DMS114 treated with DMSO at 0.1 percent for 48 hours (cell line): ENCODE measurements around the gene BCAR1.
"Not testable (repeated sequence)": the region's sequence is repeated elsewhere in the genome, so short reads cannot be mapped to it uniquely, and the experiment has no call there.

Experiments used
- DNase-seq: peaks from one replicate; lab custom pipeline; 2025; ENCODE audit not compliant: unreplicated experiment; lab: John Stamatoyannopoulos, UW

Gene BCAR1, protein sequence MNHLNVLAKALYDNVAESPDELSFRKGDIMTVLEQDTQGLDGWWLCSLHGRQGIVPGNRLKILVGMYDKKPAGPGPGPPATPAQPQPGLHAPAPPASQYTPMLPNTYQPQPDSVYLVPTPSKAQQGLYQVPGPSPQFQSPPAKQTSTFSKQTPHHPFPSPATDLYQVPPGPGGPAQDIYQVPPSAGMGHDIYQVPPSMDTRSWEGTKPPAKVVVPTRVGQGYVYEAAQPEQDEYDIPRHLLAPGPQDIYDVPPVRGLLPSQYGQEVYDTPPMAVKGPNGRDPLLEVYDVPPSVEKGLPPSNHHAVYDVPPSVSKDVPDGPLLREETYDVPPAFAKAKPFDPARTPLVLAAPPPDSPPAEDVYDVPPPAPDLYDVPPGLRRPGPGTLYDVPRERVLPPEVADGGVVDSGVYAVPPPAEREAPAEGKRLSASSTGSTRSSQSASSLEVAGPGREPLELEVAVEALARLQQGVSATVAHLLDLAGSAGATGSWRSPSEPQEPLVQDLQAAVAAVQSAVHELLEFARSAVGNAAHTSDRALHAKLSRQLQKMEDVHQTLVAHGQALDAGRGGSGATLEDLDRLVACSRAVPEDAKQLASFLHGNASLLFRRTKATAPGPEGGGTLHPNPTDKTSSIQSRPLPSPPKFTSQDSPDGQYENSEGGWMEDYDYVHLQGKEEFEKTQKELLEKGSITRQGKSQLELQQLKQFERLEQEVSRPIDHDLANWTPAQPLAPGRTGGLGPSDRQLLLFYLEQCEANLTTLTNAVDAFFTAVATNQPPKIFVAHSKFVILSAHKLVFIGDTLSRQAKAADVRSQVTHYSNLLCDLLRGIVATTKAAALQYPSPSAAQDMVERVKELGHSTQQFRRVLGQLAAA

GRCh38 chr16:75251280-75252048 lies at the start of gene BCAR1:
Gene BCAR1 (minus strand): TSS chr16:75251624. CDS start chr16:75251482, 142 bp downstream.
- DNase-seq = peak; percentile 54

GRCh38 chr16:75298267-75298666 lies 46.8 kb upstream of the BCAR1 start:
- no peak for DNase-seq

GRCh38 chr16:75296606-75297005 lies 45.2 kb upstream of the BCAR1 start:
- DNase-seq = no peak

DNA sequence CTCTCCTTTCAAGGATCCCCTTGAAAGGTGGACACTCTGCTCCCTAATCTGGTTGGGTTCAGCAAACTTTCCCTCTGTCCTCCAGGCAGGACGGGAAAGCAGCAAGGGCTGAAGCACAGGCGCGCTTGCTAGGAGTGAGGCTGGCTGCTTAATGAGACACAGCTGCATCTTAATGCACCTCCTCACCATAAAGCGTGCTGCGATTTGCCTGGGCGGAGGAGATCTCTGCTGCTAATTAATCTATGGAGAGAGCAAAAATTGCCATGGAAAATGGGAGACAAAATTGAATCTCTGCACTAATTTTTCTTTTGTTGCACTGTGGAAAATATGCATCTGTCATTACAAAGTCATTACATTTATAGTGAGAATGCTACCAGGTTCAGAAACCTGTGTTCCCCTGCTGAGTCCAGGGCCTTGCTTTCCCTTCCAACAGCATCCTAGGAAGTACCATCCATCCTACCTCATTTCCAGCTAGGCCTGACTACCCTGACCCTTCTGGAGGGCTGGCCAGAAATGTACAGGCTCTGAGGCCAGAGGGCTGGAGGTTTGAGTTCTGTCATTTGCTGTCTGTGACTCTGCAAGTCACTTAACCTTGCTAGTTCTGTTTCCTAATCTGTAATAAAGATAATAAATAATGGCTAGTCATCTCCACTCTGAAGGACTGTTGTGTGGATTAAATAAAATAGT lies 43.5 kb upstream of the BCAR1 start:
- no peak for DNase-seq

DNA sequence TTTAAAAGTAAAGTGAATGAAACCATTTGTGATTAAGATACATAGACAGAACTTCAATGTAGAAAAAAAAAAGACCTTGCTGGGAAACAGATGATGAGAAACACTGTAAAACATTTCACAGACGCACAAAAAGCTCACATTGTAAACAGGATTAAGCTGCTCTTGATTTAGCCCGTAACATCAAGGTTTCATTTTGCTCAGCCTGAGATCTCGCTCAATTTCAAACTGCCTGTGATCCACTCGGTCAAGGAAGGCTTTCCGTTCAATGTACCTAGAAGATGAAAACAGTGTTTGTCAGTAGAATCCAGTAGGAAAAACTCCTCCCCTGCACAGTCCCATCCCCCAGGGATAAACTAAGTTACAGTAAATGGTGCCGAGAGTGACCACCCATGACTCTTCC lies 42.3 kb upstream of the BCAR1 start:
- no peak for DNase-seq

DNA sequence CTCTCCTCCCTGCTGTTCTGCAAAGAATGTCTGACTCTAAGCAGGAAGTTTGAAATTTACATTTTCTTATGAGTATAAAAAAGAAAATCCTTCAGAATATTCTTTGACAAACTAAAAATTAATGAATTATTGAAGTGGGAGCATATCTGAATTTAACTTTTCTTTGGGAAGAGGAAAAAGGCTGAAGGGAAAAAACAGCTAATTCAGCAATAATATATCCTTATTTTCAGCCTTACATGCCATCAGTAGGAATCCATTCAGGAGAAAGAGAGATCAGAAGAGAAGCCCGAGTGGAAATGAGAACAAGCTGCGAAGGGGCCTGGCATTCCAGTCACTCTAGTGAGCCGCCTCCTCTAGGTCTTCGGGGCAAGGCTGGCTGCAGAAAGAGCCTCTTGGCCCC lies 41.7 kb upstream of the BCAR1 start:
- no peak for DNase-seq

DNA sequence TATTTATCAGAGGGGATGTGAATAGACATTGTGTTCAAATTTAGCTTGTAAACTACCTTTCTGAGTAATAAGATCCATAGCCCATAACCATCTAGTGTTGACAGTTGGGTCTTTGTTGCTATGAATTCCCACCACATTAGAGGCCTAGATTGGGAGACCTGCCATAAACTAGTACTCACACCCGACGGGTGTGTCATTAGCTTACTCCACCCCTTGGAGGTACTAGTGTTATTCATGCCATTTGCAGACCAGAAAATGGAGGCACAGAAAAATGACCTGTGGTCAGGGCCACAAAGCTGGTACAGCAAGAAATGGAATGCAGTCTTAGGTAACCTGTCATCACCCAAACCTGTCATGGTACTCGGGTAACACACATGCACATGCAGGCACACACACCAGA lies 41.3 kb upstream of the BCAR1 start:
- no peak for DNase-seq

DNA sequence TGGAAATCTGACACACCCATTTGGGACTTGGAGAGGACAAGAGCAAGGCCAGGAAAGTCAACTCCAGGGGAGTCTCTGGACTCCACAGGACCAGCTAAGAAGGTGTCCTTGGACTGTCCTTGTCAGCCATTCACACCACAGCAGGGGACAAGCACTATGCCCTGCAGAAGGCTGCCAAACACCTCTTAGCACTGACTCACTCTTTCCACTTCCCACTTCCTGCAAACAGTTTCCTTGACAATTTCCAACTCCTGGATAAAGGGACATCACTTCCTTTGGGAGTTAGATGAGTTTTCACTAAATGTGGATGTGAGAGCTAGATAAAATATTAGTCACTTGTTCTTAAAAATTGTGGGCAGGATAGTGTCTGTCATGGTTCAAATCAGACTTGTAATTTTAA lies 37.8 kb upstream of the BCAR1 start:
- no peak for DNase-seq

GRCh38 chr16:75288596-75289120 lies 37.2 kb upstream of the BCAR1 start:
- DNase-seq = no peak

DNA sequence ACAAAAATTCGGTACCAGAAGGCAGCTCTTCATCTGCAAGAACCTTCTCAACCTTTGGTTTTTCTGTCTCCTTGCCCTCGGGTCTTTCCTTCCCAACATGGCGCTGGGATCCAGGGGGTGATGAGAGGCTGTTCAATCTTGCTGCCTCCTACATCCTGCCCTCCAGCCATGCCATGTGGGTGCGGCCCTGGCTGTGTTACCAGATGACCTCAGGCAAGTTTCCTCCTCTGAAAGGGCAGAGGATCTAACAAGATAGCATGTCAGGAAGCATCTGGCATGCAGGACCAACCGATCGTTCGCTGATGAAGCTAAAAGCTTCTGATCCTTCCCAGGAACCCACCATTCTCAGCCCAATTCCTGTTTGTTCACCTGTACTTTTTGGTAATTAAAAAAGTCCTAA lies 36.8 kb upstream of the BCAR1 start:
- DNase-seq = no peak

DNA sequence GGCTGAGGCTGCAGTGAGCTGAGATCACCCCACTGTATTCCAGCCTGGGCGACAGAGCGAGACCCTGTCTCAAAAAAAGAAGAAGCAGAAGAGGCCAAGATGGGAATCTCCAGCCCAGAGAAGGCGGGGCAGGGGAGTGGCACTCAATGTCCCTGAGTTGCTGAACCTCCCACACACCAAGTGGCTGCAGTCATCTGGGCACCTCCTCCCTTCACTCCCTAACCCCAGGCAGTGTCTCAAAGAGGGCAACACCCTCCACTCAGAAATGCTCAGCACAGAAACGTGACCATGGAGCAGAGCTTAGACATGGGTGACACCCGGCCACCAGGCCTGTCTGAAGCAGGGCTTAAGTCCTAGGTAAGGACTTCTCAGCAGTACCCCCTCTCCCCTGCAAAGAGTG lies 36.3 kb upstream of the BCAR1 start:
- no peak for DNase-seq

GRCh38 chr16:75286389-75286788 lies 35.0 kb upstream of the BCAR1 start:
- no peak for DNase-seq

DNA sequence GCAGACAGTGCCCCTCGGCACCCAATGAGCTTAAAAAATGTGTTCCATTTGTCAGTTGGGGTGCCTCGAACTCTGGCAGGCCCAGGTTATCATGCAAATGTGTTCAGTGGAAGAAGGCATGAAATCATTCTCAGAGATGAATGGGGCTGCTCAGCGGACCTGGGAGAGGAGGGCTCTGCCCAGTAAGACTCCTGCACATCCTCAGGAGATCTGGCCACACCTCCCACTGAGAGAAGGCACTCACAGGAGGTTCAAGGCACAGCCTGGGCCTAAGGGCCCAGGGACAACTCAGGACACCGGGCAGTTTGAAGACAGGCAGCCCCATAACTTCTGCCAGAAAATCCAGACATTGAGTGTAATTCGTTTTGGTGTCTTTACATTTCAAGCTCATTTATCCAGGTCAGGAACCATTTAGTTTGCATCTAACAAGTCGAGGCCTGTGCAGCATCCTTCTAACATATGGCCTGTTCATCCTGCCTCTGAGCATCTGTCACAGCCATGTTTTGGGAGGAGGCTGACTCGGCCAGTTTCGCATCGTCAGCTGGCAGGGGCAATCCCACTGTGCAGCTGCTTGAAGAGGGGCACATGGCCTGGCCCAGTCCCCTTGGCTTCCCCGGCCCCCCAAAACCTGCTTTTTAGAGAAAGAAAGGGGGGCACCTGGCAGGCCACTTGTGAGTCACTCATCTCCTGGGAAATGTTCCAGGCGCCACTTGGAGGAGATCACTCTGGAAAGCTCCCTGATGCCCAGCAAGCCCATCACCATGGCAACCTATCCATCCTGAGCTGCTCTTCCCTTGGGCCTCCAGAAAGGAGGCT lies 31.2 kb upstream of the BCAR1 start:
- DNase-seq = no peak

DNA sequence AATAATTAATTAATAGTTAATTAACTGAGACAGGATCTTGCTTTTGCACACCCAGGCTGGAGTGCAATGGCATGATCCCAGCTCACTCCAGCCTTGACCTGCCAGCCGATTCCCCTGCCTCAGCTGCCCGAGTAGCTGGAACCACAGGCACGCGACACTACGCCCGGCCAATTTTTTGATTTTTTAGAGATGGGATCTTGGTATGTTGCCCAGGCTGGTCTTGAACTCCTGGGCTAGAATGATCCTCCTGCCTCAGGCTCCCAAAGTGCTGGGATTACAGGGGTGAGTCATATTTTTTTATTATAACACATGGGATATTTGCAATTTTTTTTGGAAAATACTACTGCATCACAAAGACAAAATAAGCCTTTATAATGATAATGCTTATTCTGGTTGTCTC lies 30.4 kb upstream of the BCAR1 start:
- no peak for DNase-seq

- DNase-seq = not testable (repeated sequence)
These were observed 29.6 kb upstream of the BCAR1 start for GRCh38 chr16:75281009-75281408.

- DNase-seq = no peak
These were observed 28.9 kb upstream of the BCAR1 start for GRCh38 chr16:75280331-75280804.

GRCh38 chr16:75279305-75279704 lies 27.9 kb upstream of the BCAR1 start:
- DNase-seq = no peak

GRCh38 chr16:75273054-75273925 lies 21.9 kb upstream of the BCAR1 start:
- no peak for DNase-seq

- DNase-seq = not testable (repeated sequence)
These were observed 21.2 kb upstream of the BCAR1 start for GRCh38 chr16:75272629-75273028.
